M059J (cell line): ENCODE data around the gene GPC5. TPM values are rescaled to one million over a fixed set of nuclear protein-coding genes. Genes with fewer than 3 reads are reported as not detected.
"Not testable (repeated sequence)": the region's sequence is repeated elsewhere in the genome, so short reads cannot be mapped to it uniquely, and the experiment has no call there.

ENCODE experiments used
- DNase-seq: peaks from one replicate; pipeline ENCODE4 v3.0.0-alpha.2; 2012; ENCODE audit warnings: low read depth
- total RNA-seq: library from RNA; depleted of rRNA; stranded (reverse); fragments of >200 nt; shearing (Covaris generic); gene quantifications from 2 replicates; pipeline ENCODE4 v1.2.3, GENCODE V29; 2014

Gene GPC5
- total RNA-seq, 1 experiment from 2014 or later = 0.25 TPM

DNA sequence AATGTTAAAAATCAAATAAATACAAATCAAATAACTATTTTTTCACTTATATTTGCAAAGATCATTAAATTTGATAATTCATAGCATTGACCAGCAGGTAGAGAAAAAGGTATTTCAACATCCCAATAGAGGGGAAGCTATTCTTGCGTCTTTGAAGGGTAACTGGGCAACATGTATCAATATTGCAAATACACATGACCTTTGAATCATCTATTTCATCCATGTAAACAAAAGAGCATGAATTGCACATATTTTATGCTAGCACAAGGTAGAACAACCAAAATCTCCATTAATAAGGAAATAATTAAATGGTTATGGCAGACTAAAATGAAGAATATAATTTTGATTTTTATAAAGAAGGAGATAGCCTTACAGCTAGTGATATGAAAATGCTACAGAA is 372.8 kb downstream of the GPC5 start:
- no peak for DNase-seq

DNA sequence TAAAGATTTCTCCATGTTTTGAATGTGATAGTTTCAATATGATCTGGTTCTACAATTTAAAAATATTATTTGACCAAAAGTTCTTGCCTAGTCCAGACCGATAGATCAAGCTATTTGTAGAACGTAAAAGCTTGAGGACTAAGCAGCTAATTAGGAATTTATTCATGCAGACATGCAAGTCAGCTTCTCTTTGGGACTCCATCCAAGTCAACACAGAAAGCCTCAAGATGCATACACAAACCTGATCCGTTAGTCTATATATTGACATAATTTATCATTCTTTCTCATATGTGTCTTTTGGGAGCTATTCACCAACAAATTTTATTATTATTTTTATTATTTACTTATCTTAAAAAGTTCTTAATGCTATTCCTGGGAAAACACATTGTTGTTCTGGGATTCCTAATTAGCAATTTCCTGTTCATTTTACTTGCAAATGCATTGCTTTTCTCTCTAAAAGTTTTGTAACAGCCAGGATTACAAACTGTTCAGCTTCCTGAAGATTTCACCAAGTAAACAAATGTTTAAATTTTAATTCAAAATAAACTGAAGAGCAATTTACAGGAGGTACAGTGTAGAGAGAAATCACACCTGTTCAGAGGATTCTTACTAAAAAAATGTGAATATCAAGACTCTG is 375.3 kb downstream of the GPC5 start:
- DNase-seq = no peak

GRCh38 chr13:91774397-91774796 is 376.0 kb downstream of the GPC5 start:
- DNase-seq = no peak

DNA sequence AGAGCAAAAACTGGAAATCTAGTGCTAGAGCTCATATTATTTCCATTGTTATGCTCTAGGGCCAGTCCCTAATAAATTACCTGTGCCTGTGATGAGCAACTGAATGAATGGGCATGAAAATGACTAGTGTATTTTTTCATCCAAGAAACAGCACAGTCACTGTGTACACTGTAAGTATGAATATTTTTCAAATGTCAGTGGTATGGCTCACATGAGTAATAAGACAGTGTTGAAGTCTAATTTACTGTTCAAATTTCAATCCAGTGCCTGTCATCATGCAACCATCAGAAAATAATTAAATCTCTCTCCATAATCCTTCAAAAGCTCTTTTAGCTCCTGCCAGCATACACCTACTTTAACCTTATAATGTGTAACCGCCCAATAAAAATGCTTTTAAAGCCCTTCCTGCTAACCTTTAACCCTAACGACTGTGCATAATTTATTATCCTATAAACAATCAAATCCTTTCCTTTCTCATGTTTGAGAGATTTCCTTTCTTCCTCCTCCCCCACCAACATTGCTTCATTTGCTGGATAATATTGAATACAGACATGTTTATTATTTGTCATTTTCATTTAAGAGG is 378.3 kb downstream of the GPC5 start:
- DNase-seq = no peak

DNA sequence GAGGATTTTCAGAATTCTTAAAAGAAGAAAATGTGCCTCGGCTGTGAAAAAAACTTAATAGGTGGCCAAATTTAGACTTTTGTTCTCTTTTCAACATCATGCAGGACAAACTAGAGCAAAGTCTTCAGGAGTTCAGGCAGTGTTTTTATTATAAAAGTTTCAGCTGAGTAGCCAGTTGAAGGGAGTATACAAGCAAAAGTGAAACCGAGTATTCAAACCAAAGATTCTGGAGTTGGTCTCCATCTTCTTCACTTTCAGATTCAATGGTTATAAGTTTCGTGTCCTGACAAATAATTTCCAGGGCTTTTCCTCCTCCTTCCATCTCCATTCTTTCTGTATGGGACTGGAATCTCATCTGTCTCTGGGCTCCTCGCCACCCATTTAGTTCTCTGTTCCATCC is 379.7 kb downstream of the GPC5 start:
- no peak for DNase-seq

DNA sequence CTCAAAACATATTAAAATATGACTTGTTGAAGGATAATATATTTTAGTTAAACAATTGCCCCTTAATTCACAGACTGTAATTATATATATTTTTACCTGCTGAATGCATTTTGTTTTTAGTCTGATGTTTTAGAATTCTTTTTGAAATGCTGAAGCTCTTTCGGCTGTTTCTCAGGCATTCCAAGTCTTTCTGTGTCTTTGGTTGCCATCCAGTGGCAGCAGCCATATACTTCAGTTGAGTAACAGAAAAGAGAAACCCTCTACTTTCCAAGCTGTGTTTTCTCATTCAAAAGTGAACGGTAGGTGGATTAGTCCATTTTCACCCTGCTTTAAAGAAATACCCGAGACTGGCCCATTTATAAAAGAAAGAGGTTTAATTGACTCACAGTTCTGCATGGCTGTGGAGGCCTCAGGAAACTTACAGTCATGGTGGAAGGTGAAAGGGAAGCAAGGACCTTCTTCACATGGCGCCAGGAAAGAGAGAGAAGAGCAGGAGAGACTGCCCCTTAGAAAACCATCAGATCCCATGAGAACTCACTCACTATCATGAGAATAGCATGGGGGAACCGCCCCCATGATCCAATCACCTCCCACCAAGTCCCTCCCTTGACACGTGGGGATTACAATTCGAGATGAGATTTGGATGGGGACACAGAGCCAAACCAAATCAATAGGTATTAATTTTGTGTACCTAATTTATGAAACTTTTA is 383.7 kb downstream of the GPC5 start:
- DNase-seq = peak; percentile 1

- DNase-seq = no peak
Measured at GRCh38 chr13:91785431-91786119, 387.2 kb downstream of the GPC5 start.

DNA sequence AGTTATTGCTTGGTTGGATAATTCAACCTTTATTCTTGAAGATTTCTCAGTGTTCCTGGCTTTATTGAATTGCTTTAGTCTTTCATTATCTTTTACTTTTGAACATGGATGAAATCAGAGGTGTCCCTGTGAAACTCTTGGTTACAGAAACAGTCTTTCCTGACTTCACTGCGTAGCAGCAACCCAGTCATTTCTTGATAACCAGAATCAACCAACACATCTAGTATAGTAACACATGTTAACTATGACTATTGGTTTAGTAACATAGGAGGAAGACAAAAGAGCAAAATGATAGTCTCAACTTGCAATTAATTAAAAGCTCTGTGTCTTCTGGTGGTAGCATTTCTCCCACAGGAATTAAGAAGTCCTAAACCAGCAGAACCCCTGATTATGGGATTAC is 393.6 kb downstream of the GPC5 start:
- DNase-seq = no peak

DNA sequence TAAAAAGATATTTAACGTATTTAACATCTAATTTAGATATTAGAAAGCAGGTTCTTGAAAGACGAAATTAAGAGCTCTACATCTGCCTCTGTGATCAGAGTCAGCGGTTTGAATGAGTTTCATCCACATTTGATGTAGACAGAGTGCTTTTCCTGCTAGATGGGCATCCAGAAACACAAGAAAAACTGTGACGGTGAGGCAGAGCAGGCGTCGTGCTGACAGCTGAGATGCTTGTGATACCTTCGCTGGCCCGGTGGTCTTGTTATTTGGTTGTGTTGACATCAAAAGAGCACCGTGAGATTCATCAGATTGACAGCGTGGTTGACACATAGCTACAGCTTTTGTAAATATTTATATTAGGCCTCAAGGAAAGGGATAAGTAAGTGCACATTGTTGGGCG is 399.1 kb downstream of the GPC5 start:
- DNase-seq = no peak

DNA sequence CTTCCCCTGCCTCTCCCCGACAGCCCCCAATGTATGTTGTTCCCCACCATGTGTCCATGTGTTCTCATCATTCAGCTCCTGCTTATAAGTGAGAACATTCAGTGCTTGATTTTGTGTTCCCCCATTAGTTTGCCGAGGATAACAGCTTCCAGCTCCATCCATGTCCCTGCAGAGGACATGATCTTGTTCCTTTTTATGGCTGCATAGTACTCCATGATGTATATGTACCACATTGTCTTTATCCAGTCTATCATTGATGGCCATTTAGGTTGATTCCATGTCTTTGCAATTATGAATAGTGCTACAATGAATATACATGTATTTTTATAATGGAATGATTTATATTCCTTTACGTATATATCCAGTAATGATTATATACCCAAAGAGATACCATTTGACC is 399.9 kb downstream of the GPC5 start:
- not testable (repeated sequence) for DNase-seq

- DNase-seq = not testable (repeated sequence)
Measured at GRCh38 chr13:91801772-91802171, 403.4 kb downstream of the GPC5 start.

GRCh38 chr13:91802957-91803356 is 404.5 kb downstream of the GPC5 start:
- no peak for DNase-seq

- DNase-seq = no peak
Measured at GRCh38 chr13:91804724-91805123, 406.3 kb downstream of the GPC5 start.

GRCh38 chr13:91805605-91806004 is 407.2 kb downstream of the GPC5 start:
- DNase-seq = no peak

GRCh38 chr13:91809161-91809560 is 410.7 kb downstream of the GPC5 start:
- no peak for DNase-seq

DNA sequence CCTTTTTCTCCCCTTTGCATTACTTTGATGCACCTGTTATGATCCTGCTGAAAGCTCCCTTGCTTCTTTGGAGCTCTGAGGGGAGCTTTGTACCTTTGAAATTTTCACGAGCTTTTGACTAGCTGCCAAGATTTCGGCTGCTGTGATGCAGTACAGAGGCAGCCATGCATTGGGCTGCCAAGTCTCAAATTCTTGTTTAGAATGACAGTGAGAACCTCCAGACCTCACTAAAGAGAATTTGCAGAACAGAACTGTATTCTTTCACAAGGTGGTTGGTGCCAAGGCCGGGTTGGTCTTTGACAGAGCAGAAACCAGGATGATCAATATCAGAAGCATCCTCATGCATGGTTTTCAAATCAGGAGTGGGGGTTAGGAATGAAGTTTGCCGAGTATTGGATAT is 414.8 kb downstream of the GPC5 start:
- DNase-seq = no peak

- no peak for DNase-seq
Measured at GRCh38 chr13:91816263-91816807, 417.9 kb downstream of the GPC5 start.

DNA sequence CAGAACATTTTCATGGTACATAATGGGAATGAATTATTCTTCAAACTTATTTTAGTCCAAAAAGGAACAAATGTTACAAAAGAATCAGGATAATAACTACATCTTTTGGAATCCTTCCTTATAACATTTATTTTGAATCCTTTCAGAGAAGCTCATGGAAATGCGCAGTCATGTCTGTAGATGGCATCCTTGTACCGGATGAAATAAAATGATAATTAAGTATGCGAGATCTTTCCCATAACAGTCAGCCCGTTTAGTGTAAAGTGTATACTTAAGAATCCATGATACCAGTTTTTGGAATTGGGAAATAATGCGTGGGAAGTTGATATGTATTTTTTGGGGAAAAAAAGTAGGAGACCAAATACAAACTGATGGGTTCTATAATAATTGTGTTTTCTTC is 418.8 kb downstream of the GPC5 start:
- peak; percentile 2 for DNase-seq

GRCh38 chr13:91824416-91824815 is 426.0 kb downstream of the GPC5 start:
- no peak for DNase-seq

- DNase-seq = no peak
Measured at GRCh38 chr13:91825516-91825915, 427.1 kb downstream of the GPC5 start.

DNA sequence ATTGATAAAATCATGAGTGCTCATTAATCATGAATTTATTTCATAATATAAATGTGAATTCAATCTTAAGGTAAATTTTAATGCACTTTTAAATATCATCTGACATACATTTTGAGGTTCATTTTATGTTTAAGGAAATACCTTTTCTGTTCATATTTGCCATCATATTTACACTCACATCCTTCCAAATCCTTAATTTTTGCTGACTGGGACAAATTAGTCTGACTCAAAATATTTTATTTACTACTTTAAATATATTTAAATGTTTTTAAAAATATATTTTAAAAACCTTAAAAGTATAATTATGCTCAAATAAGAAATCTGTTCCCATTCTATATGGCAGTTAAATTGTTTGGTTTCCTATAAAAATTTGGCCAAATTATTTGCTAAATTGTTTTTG is 438.1 kb downstream of the GPC5 start:
- DNase-seq = no peak

GRCh38 chr13:91845612-91846011 is 447.2 kb downstream of the GPC5 start:
- no peak for DNase-seq
